Stimulated activated effector memory CD8-positive, alpha-beta T cell treated with anti-CD3 and anti-CD28 coated beads, Interleukin-12 subunit alpha, Interleukin-12 subunit beta, amount 100 ng/mL, for 72 hours (primary cell): Measurements from ENCODE around the gene UBXN7.
"Not testable (repeated sequence)": the region's sequence is repeated elsewhere in the genome, so short reads cannot be mapped to it uniquely, and the experiment has no call there.

Source experiments
- ATAC-seq: fragments of 150-1000 bp; cut with Tn5 transposase; 2 replicates; pipeline ENCODE4 v1.10.0; 2021
- DNase-seq, 2 donors: peaks; one replicate each; pipeline ENCODE4 v3.0.0; 2021 to 2022; ENCODE audit warnings: low spot score in 2 of 2
- H3K27ac Mint-ChIP-seq: one replicate; pipeline ENCODE4 v1.8.0; 2022; ENCODE audit warnings: mild to moderate bottlenecking, mixed read lengths
- H3K36me3 Mint-ChIP-seq: one replicate; pipeline ENCODE4 v1.8.0; 2022; ENCODE audit warnings: mild to moderate bottlenecking, mixed read lengths
- H3K4me1 Mint-ChIP-seq: one replicate; pipeline ENCODE4 v1.8.0; 2022; ENCODE audit warnings: mixed read lengths
- H3K4me3 Mint-ChIP-seq: one replicate; pipeline ENCODE4 v1.8.0; 2022; ENCODE audit warnings: mild to moderate bottlenecking, mixed read lengths
- H3K9me3 Mint-ChIP-seq: one replicate; pipeline ENCODE4 v1.8.0; 2022; ENCODE audit warnings: mixed read lengths

The UBXN7 gene

GRCh38 chr3:196431181-196432136 is 768 bp downstream of the UBXN7 start:
- ATAC-seq (peak; percentile 54), DNase-seq (peak; percentile 18 to 74)
- Mint-ChIP-seq H3K4me1 (peaks cover 17% of the 10 kb centered on the region), H3K27ac (peak overlapping the region; percentile 96), H3K36me3 (peaks cover 46% of the 10 kb centered on the region), H3K4me3 (peak overlapping the region; percentile 92), H3K9me3 (no peaks in the 10 kb centered on the region)

GRCh38 chr3:196428041-196428440 is 4.2 kb downstream of the UBXN7 start:
- ATAC-seq (no peak), DNase-seq (no peak)
- H3K9me3 Mint-ChIP-seq = no peaks in the 10 kb centered on the region
- H3K27ac Mint-ChIP-seq = no peak overlapping the region
- H3K4me1 Mint-ChIP-seq = peaks cover 31% of the 10 kb centered on the region
- H3K4me3 Mint-ChIP-seq = no peak overlapping the region
- H3K36me3 Mint-ChIP-seq = peaks cover 63% of the 10 kb centered on the region

- H3K4me3 Mint-ChIP-seq, H3K9me3 Mint-ChIP-seq, DNase-seq, H3K27ac Mint-ChIP-seq, ATAC-seq: not testable (repeated sequence)
- H3K36me3 Mint-ChIP-seq = peaks cover 45% of the 10 kb centered on the region
- peaks cover 51% of the 10 kb centered on the region for H3K4me1 Mint-ChIP-seq
Observed at GRCh38 chr3:196424421-196424820, 7.8 kb downstream of the UBXN7 start.

GRCh38 chr3:196423044-196423781 is 9.0 kb downstream of the UBXN7 start:
- Mint-ChIP-seq H3K4me3 (no peak overlapping the region), H3K27ac (no peak overlapping the region), H3K4me1 (peaks cover 60% of the 10 kb centered on the region), H3K9me3 (no peaks in the 10 kb centered on the region), H3K36me3 (peaks cover 35% of the 10 kb centered on the region)
- no peak for ATAC-seq
- no peak for DNase-seq

- H3K9me3 Mint-ChIP-seq, H3K27ac Mint-ChIP-seq, H3K4me3 Mint-ChIP-seq, DNase-seq: not testable (repeated sequence)
- Mint-ChIP-seq H3K4me1 (peaks cover 74% of the 10 kb centered on the region), H3K36me3 (peaks cover 25% of the 10 kb centered on the region)
- ATAC-seq = peak; percentile 66
Observed at GRCh38 chr3:196421668-196422067, 10.6 kb downstream of the UBXN7 start.

GRCh38 chr3:196419386-196419785 is 12.8 kb downstream of the UBXN7 start:
- Mint-ChIP-seq H3K27ac (no peak overlapping the region), H3K9me3 (no peaks in the 10 kb centered on the region), H3K4me3 (no peak overlapping the region), H3K36me3 (peaks cover 12% of the 10 kb centered on the region), H3K4me1 (peaks cover 75% of the 10 kb centered on the region)
- ATAC-seq = no peak
- DNase-seq = no peak

- no peak overlapping the region for H3K4me3 Mint-ChIP-seq
- ATAC-seq = no peak
- H3K4me1 Mint-ChIP-seq = peaks cover 81% of the 10 kb centered on the region
Observed at GRCh38 chr3:196418601-196419000, 13.6 kb downstream of the UBXN7 start.

GRCh38 chr3:196414469-196414868 is 17.8 kb downstream of the UBXN7 start:
- Mint-ChIP-seq H3K4me1 (peaks cover 72% of the 10 kb centered on the region), H3K36me3 (peaks cover 6% of the 10 kb centered on the region), H3K27ac (peak overlapping the region; percentile 43), H3K4me3 (peak overlapping the region; percentile 1), H3K9me3 (no peaks in the 10 kb centered on the region)
- DNase-seq (no peak), ATAC-seq (peak; percentile 76)

More at GRCh38 chr3:196418601-196419000, 13.6 kb downstream of the UBXN7 start:
- no peaks in the 10 kb centered on the region for H3K9me3 Mint-ChIP-seq
- peaks cover 6% of the 10 kb centered on the region for H3K36me3 Mint-ChIP-seq
- no peak for DNase-seq
- H3K27ac Mint-ChIP-seq = no peak overlapping the region

- peaks cover 6% of the 10 kb centered on the region for H3K9me3 Mint-ChIP-seq
- H3K36me3 Mint-ChIP-seq = peaks cover 2% of the 10 kb centered on the region
- no peak for ATAC-seq
- H3K27ac Mint-ChIP-seq = no peak overlapping the region
- no peak overlapping the region for H3K4me3 Mint-ChIP-seq
- DNase-seq = no peak
- peaks cover 66% of the 10 kb centered on the region for H3K4me1 Mint-ChIP-seq
Observed at GRCh38 chr3:196412704-196413103, 19.5 kb downstream of the UBXN7 start.

GRCh38 chr3:196409409-196409808 is 22.8 kb downstream of the UBXN7 start:
- H3K9me3 Mint-ChIP-seq = peaks cover 6% of the 10 kb centered on the region
- ATAC-seq = no peak
- H3K27ac Mint-ChIP-seq = no peak overlapping the region
- H3K4me1 Mint-ChIP-seq = peaks cover 44% of the 10 kb centered on the region
- no peak overlapping the region for H3K4me3 Mint-ChIP-seq
- no peak for DNase-seq
- H3K36me3 Mint-ChIP-seq = peaks cover 32% of the 10 kb centered on the region

- Mint-ChIP-seq H3K4me1 (peaks cover 38% of the 10 kb centered on the region), H3K9me3 (peaks cover 6% of the 10 kb centered on the region), H3K4me3 (no peak overlapping the region), H3K27ac (no peak overlapping the region), H3K36me3 (peaks cover 39% of the 10 kb centered on the region)
- DNase-seq (no peak), ATAC-seq (no peak)
Observed at GRCh38 chr3:196408565-196409300, 23.5 kb downstream of the UBXN7 start.

- Mint-ChIP-seq H3K36me3 (peaks cover 57% of the 10 kb centered on the region), H3K27ac (no peak overlapping the region), H3K9me3 (peaks cover 6% of the 10 kb centered on the region), H3K4me1 (peaks cover 27% of the 10 kb centered on the region), H3K4me3 (no peak overlapping the region)
- DNase-seq (no peak), ATAC-seq (no peak)
Observed at GRCh38 chr3:196406811-196407470, 25.3 kb downstream of the UBXN7 start.

GRCh38 chr3:196400331-196400730 is 31.9 kb downstream of the UBXN7 start:
- no peak overlapping the region for H3K27ac Mint-ChIP-seq
- H3K36me3 Mint-ChIP-seq = peaks cover 85% of the 10 kb centered on the region
- ATAC-seq = no peak
- no peaks in the 10 kb centered on the region for H3K9me3 Mint-ChIP-seq
- no peak overlapping the region for H3K4me3 Mint-ChIP-seq
- no peak for DNase-seq
- no peaks in the 10 kb centered on the region for H3K4me1 Mint-ChIP-seq

- DNase-seq = no peak
- ATAC-seq = no peak
- Mint-ChIP-seq H3K27ac (no peak overlapping the region), H3K36me3 (peaks cover 82% of the 10 kb centered on the region), H3K9me3 (no peaks in the 10 kb centered on the region), H3K4me3 (no peak overlapping the region), H3K4me1 (no peaks in the 10 kb centered on the region)
Observed at GRCh38 chr3:196399485-196399945, 32.7 kb downstream of the UBXN7 start.
